ENCODE measurements around the gene GDAP2. TPM values are rescaled to one million over a fixed set of nuclear protein-coding genes. Genes with fewer than 3 reads are reported as not detected.

GDAP2 gene
- total and polyA plus RNA-seq, 2 of the 4 experiments (the other 2 are of a cell fraction) = 5.4 to 27.1 TPM

DNA sequence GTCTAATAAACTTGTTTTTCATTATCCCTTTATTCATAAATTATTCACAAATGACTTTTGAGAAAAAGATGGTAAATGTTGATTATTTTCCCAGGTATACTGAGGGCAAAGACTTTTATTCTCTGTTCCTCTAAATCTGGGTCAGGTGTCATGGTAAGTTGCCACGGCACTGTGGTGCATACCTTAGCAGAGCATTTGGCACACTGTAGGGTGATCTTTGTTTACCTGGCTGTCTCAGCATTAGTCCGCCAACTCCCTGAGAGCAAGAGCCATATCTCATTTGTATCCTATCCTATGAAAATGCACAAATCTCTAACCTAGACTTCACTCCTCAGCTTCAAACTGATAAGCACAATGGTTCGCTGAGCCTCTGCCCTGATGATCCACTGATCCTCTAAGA lies 24.9 kb downstream of the GDAP2 start:
- Histone ChIP-seq H3K56ac (ENCODE audit: extremely low read depth, insufficient read depth, low read length) (no peak overlapping the region), H3K79me1 (ENCODE audit: low read depth in 1 of 2, low read length in 2 of 2) (peaks cover 0 to 3% of the 10 kb centered on the region in 2 experiments; a peak in 3 of 4 replicates), H3K4me2 (ENCODE audit: low read depth, low read length) (no peak overlapping the region), H2BK20ac (ENCODE audit: low read depth, low read length) (no peak overlapping the region), H3K14ac (replicated peaks; ENCODE audit: low read depth, low read length) (no peak overlapping the region), H3K9ac (ENCODE audit: low read depth, low read length) (no peak overlapping the region), H2AK5ac (ENCODE audit: low read depth, low read length) (no peak overlapping the region), H3K27ac (ENCODE audit: insufficient read depth, low read length) (no peak overlapping the region), H3K9me3 (ENCODE audit: control insufficient read depth, insufficient read depth, low read length) (no peaks in the 10 kb centered on the region), H3K27me3 (ENCODE audit: control insufficient read depth, insufficient read depth, low read length) (no peaks in the 10 kb centered on the region), H2AK9ac (replicated peaks; ENCODE audit: low read depth, low read length, poor library complexity) (no peak overlapping the region), H3K23ac (ENCODE audit: low read depth, low read length) (no peak overlapping the region), H3K18ac (ENCODE audit: low read depth, low read length) (no peak overlapping the region), H3K9me1 (ENCODE audit: insufficient read depth, low read length) (no peaks in the 10 kb centered on the region), H3K4me3 (ENCODE audit: insufficient read depth, low read depth, low read length) (no peak overlapping the region), H3K4me1 (ENCODE audit: control insufficient read depth, insufficient read depth, low read length) (no peaks in the 10 kb centered on the region), H4K20me1 (ENCODE audit: insufficient read depth, low read length) (no peaks in the 10 kb centered on the region), H2BK5ac (ENCODE audit: low read depth, low read length, poor library complexity, severe bottlenecking) (no peak overlapping the region), H3K4ac (ENCODE audit: low read depth, low read length) (no peak overlapping the region), H3K36me3 (ENCODE audit: control insufficient read depth, insufficient read depth, low read length) (peaks cover 15% of the 10 kb centered on the region), H2BK15ac (ENCODE audit: low read depth, low read length) (no peak overlapping the region), H2AFZ (replicated peaks; ENCODE audit: low read length, poor library complexity) (no peak overlapping the region), H4K8ac (ENCODE audit: low read depth in 2 of 2, low read length in 2 of 2) (no peak overlapping the region), H4K91ac (ENCODE audit: insufficient read depth, low read depth, low read length) (no peak overlapping the region), H2BK120ac (ENCODE audit: low read depth, low read length) (no peak overlapping the region), H4K5ac (ENCODE audit: low read depth, low read length) (no peak overlapping the region)
- TF ChIP-seq NFE2L2 (IDR thresholded peaks at IDR 0.05; ENCODE audit: low read depth, low read length) (no peak), MAZ (IDR thresholded peaks at IDR 0.05; ENCODE audit: borderline replicate concordance, low read depth, low read length) (no peak), CEBPB (IDR thresholded peaks at IDR 0.05; ENCODE audit: low read depth, low read length) (no peak), MXI1 (IDR thresholded peaks at IDR 0.05; ENCODE audit: borderline replicate concordance, low read depth, low read length) (no peak), RCOR1 (IDR thresholded peaks at IDR 0.05; ENCODE audit: insufficient replicate concordance, low read length) (no peak), BHLHE40 (IDR thresholded peaks at IDR 0.05; ENCODE audit: low read depth, low read length) (no peak)
- ATAC-seq (ENCODE audit: low read depth) (no peak), DNase-seq (no peak)
- WGBS, 2 experiments (ENCODE audit: extremely low coverage in 2 of 2, insufficient read length in 1 of 2) = 100% methylated on average over 2 of the region's 3 CpGs; no CpG with 5 or more reads in 1 of the 2 experiments
- ChIA-PET POLR2A (ENCODE audit: unreplicated experiment) (no interaction called here), CTCF (interaction anchor here (1.4 kb wide), 1 partner anchor 9 kb away, joined by 3 read pairs; no protein-coding TSS in a partner anchor)
- in situ Hi-C loops (cut with MboI; ENCODE audit: low sequenced_read_pairs) = no loop called here
- dilution Hi-C loops (cut with HindIII; ENCODE audit: low sequenced_read_pairs, unreplicated experiment) = no loop called here
- no TSS peak for BruUV-seq (replicated peaks)
- intact Hi-C loops (cut with micrococcal nuclease) = no loop called here
